Peyer's patch (tissue), 4 donors: Measurements from ENCODE around the gene IMMT.

ENCODE experiments used
- POLR2A ChIP-seq, 2 donors: fragments of 450-650 bp; IDR thresholded peaks; one replicate each; pipeline ENCODE4 v1.5.1; 2017; ENCODE audit warnings: antibody characterized with exemption in 2 of 2, mild to moderate bottlenecking in 2 of 2, moderate library complexity in 2 of 2
- TF ChIP-seq, protein P1 (sequence below), 6 experiments: fragments of 450-650 bp in 4 of 6; fragments of 200-600 bp in 2 of 6; sonication (generic) in 1 of 6; IDR thresholded peaks; one replicate each; pipeline ENCODE4 v1.5.1; 2017 to 2019; ENCODE audit warnings: antibody characterized with exemption in 6 of 6, mild to moderate bottlenecking in 3 of 6, moderate library complexity in 1 of 6

DNA sequence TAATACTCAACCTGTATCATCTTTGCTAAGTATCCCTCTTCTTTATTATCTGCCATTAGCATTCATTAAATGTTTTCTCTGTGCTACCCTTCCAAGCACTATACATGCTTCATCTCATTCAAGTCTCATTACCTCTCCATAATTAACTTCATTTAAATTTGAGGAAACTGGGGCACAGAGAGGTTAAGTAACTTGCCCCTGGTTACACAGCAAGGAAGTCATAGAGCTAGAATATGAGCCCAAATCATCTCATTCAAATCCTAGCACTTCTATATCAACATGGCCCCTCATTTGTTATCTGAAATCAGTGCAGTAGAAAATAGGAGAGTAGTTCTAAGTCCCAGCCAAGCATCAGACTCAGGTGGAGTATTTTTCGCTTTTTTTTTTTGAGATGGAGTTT is 8.4 kb upstream of the IMMT start:
- TF ChIP-seq, protein P1, sequence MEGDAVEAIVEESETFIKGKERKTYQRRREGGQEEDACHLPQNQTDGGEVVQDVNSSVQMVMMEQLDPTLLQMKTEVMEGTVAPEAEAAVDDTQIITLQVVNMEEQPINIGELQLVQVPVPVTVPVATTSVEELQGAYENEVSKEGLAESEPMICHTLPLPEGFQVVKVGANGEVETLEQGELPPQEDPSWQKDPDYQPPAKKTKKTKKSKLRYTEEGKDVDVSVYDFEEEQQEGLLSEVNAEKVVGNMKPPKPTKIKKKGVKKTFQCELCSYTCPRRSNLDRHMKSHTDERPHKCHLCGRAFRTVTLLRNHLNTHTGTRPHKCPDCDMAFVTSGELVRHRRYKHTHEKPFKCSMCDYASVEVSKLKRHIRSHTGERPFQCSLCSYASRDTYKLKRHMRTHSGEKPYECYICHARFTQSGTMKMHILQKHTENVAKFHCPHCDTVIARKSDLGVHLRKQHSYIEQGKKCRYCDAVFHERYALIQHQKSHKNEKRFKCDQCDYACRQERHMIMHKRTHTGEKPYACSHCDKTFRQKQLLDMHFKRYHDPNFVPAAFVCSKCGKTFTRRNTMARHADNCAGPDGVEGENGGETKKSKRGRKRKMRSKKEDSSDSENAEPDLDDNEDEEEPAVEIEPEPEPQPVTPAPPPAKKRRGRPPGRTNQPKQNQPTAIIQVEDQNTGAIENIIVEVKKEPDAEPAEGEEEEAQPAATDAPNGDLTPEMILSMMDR (IDR thresholded peaks at IDR 0.05) = no peak
- no peak for TF ChIP-seq POLR2A (IDR thresholded peaks at IDR 0.05)
